Liver (tissue), 9 donors: ENCODE results near the gene ANKMY1. TPM values are rescaled to one million over a fixed set of nuclear protein-coding genes. Genes with fewer than 3 reads are reported as not detected.

ENCODE experiments used
- DNase-seq: peaks from one replicate; pipeline ENCODE4 v3.0.0-alpha.2; 2017; ENCODE audit warnings: low spot score
- H3K27ac ChIP-seq, 2 donors: one replicate each; pipeline ENCODE4 v1.7.0; 2013; ENCODE audit warnings: inconsistent platforms in 2 of 2, low read length in 2 of 2, control low read depth in 1 of 2, low read depth in 1 of 2, mild to moderate bottlenecking in 1 of 2
- H3K27me3 ChIP-seq, 4 donors: one replicate each; pipeline versions ENCODE4 v1.6.1 to v1.7.0; 2013; ENCODE audit warnings: low read length in 3 of 4, inconsistent platforms in 1 of 4, mild to moderate bottlenecking in 1 of 4, moderate library complexity in 1 of 4; ENCODE audit not compliant: control insufficient read depth in 4 of 4, insufficient read depth in 4 of 4
- H3K36me3 ChIP-seq, 4 donors: one replicate each; pipeline versions ENCODE4 v1.6.1 to v1.7.0; 2013; ENCODE audit warnings: low read length in 3 of 4, mild to moderate bottlenecking in 3 of 4, low read depth in 1 of 4, moderate library complexity in 1 of 4; ENCODE audit not compliant: control insufficient read depth in 4 of 4, insufficient read depth in 3 of 4
- H3K4me1 ChIP-seq, 4 donors: one replicate each; pipeline versions ENCODE4 v1.6.1 to v1.7.0; 2013; ENCODE audit warnings: low read length in 3 of 4, mild to moderate bottlenecking in 3 of 4, moderate library complexity in 1 of 4; ENCODE audit not compliant: control insufficient read depth in 4 of 4, insufficient read depth in 4 of 4
- H3K4me3 ChIP-seq, 3 donors: one replicate each; pipeline versions ENCODE4 v1.6.1 to v1.7.0; 2013; ENCODE audit warnings: low read length in 3 of 3, control low read depth in 1 of 3, low read depth in 1 of 3, mild to moderate bottlenecking in 1 of 3
- H3K9ac ChIP-seq, 2 donors: one replicate each; pipeline ENCODE4 v1.7.0; 2013; ENCODE audit warnings: low read length in 2 of 2, mild to moderate bottlenecking in 2 of 2, moderate library complexity in 2 of 2, control low read depth in 1 of 2, low read depth in 1 of 2
- H3K9me3 ChIP-seq, 4 donors: one replicate each; pipeline versions ENCODE4 v1.6.1 to v1.7.0; 2013; ENCODE audit warnings: low read length in 3 of 4; ENCODE audit not compliant: control insufficient read depth in 4 of 4
- ATF3 ChIP-seq: IDR thresholded peaks from 2 replicates; pipeline ENCODE4 v1.6.1; 2016; ENCODE audit warnings: antibody characterized with exemption
- EGR1 ChIP-seq, 2 donors: IDR thresholded peaks; 2 replicates each; pipeline ENCODE4 v1.6.1; 2016 to 2018; ENCODE audit warnings: antibody characterized with exemption in 2 of 2, low read depth in 2 of 2
- FOXA1 ChIP-seq: IDR thresholded peaks from 2 replicates; pipeline ENCODE4 v1.6.1; 2016; ENCODE audit warnings: antibody characterized with exemption
- FOXA2 ChIP-seq: IDR thresholded peaks from 2 replicates; pipeline ENCODE4 v1.6.1; 2016; ENCODE audit warnings: antibody characterized with exemption
- GABPA ChIP-seq, 2 donors: IDR thresholded peaks in 1 of 2; conservative IDR thresholded peaks in 1 of 2; 2 replicates each; pipeline ENCODE4 v1.6.1; 2016; ENCODE audit warnings: antibody characterized with exemption in 2 of 2, mild to moderate bottlenecking in 1 of 2, moderate library complexity in 1 of 2
- HNF4A ChIP-seq, 2 donors: conservative IDR thresholded peaks; 2 replicates each; pipeline ENCODE4 v1.6.1; 2016; ENCODE audit warnings: antibody characterized with exemption in 2 of 2, mild to moderate bottlenecking in 2 of 2
- HNF4G ChIP-seq: IDR thresholded peaks from 2 replicates; pipeline ENCODE4 v1.6.1; 2016; ENCODE audit warnings: antibody characterized with exemption
- JUND ChIP-seq, 2 donors: IDR thresholded peaks; 2 replicates each; pipeline ENCODE4 v1.6.1; 2016; ENCODE audit warnings: antibody characterized with exemption in 2 of 2
- MAX ChIP-seq: IDR thresholded peaks from 2 replicates; pipeline ENCODE4 v1.6.1; 2016; ENCODE audit warnings: antibody characterized with exemption
- NR2F2 ChIP-seq: IDR thresholded peaks from 2 replicates; pipeline ENCODE4 v1.6.1; 2016; ENCODE audit warnings: antibody characterized with exemption
- RAD21 ChIP-seq, 2 donors: IDR thresholded peaks; 2 replicates each; pipeline ENCODE4 v1.6.1; 2016; ENCODE audit warnings: antibody characterized with exemption in 2 of 2, mild to moderate bottlenecking in 2 of 2
- REST ChIP-seq: IDR thresholded peaks from 2 replicates; pipeline ENCODE4 v1.6.1; 2016; ENCODE audit warnings: antibody characterized with exemption, mild to moderate bottlenecking
- RXRA ChIP-seq, 2 donors: IDR thresholded peaks; 2 replicates each; pipeline ENCODE4 v1.6.1; 2017 to 2018; ENCODE audit warnings: antibody characterized with exemption in 2 of 2, mild to moderate bottlenecking in 1 of 2
- SP1 ChIP-seq: IDR thresholded peaks from 2 replicates; pipeline ENCODE4 v1.6.1; 2018; ENCODE audit warnings: antibody characterized with exemption, mild to moderate bottlenecking
- TAF1 ChIP-seq: conservative IDR thresholded peaks from 2 replicates; pipeline ENCODE4 v1.6.1; 2016; ENCODE audit warnings: antibody characterized with exemption, mild to moderate bottlenecking
- YY1 ChIP-seq: IDR thresholded peaks from 2 replicates; pipeline ENCODE4 v1.6.1; 2016; ENCODE audit warnings: antibody characterized with exemption, mild to moderate bottlenecking
- WGBS: extraction: QIAGEN DNeasy Blood & Tissue Kit; methylation state at CpG from one replicate; pipeline ENCODE4 v1.1.7; 2013; 5-methylcytosine and 5-hydroxymethylcytosine counted together
- polyA plus RNA-seq, 2 donors: library from polyadenylated mRNA; stranded (reverse) in 1 of 2; unstranded in 1 of 2; fragments of 200-250 nt in 1 of 2; fragments of >200 nt in 1 of 2; fragmentation: Nextera tagmentation in 1 of 2; extraction: Ambion mirVana in 1 of 2; gene quantifications; one replicate each; pipeline versions ENCODE4 v1.2.1 to v1.2.3, GENCODE V29; 2013 to 2015
- total RNA-seq, 2 donors: library from RNA; depleted of rRNA; stranded (reverse); fragments of >200 nt; gene quantifications; one replicate each; pipeline ENCODE4 v1.2.3, GENCODE V29; 2014
- TF ChIP-seq, protein P1 (sequence below): fragments of 150-350 bp; IDR thresholded peaks from 2 replicates; pipeline ENCODE4 v1.5.1; 2017; ENCODE audit warnings: improper control_type of control experiment, low read depth, low read length; ENCODE audit not compliant: missing input control
- TF ChIP-seq, protein P2 (sequence below): IDR thresholded peaks from 2 replicates; pipeline ENCODE4 v1.6.1; 2016; ENCODE audit warnings: antibody characterized with exemption
- donor health status: healthy.
- donor health status: healthy.
- donor health status: healthy.
- donor health status: healthy.
- donor health status: healthy.

ANKMY1 gene
- total and polyA plus RNA-seq, 4 donors, result 2.5 to 12.8 (median 4.2) TPM

GRCh38 chr2:240510513-240511210 is 47.1 kb downstream of the ANKMY1 start:
- TF ChIP-seq REST, result no peak
- TF ChIP-seq, protein P1, sequence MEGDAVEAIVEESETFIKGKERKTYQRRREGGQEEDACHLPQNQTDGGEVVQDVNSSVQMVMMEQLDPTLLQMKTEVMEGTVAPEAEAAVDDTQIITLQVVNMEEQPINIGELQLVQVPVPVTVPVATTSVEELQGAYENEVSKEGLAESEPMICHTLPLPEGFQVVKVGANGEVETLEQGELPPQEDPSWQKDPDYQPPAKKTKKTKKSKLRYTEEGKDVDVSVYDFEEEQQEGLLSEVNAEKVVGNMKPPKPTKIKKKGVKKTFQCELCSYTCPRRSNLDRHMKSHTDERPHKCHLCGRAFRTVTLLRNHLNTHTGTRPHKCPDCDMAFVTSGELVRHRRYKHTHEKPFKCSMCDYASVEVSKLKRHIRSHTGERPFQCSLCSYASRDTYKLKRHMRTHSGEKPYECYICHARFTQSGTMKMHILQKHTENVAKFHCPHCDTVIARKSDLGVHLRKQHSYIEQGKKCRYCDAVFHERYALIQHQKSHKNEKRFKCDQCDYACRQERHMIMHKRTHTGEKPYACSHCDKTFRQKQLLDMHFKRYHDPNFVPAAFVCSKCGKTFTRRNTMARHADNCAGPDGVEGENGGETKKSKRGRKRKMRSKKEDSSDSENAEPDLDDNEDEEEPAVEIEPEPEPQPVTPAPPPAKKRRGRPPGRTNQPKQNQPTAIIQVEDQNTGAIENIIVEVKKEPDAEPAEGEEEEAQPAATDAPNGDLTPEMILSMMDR, result no peak
- TF ChIP-seq FOXA2, result no peak
- no peak for TF ChIP-seq NR2F2
- TF ChIP-seq JUND (IDR thresholded peaks at IDR 0.05), result no peak
- TF ChIP-seq SP1, result no peak
- TF ChIP-seq EGR1 (IDR thresholded peaks at IDR 0.05; ENCODE audit: low read depth in 2 of 2), result no peak
- no peak for TF ChIP-seq RAD21 (IDR thresholded peaks at IDR 0.05)
- TF ChIP-seq GABPA (IDR thresholded peaks at IDR 0.05 in 1 of 2, conservative IDR thresholded peaks at IDR 0.05 in 1 of 2), result no peak
- no peak for TF ChIP-seq RXRA (IDR thresholded peaks at IDR 0.05)
- no peak for TF ChIP-seq HNF4G
- no peak for TF ChIP-seq FOXA1
- TF ChIP-seq TAF1, result no peak
- no peak for TF ChIP-seq YY1
- no peak for TF ChIP-seq ATF3
- no peak for TF ChIP-seq HNF4A (conservative IDR thresholded peaks at IDR 0.05)
- no peak for TF ChIP-seq MAX
- TF ChIP-seq, protein P2, sequence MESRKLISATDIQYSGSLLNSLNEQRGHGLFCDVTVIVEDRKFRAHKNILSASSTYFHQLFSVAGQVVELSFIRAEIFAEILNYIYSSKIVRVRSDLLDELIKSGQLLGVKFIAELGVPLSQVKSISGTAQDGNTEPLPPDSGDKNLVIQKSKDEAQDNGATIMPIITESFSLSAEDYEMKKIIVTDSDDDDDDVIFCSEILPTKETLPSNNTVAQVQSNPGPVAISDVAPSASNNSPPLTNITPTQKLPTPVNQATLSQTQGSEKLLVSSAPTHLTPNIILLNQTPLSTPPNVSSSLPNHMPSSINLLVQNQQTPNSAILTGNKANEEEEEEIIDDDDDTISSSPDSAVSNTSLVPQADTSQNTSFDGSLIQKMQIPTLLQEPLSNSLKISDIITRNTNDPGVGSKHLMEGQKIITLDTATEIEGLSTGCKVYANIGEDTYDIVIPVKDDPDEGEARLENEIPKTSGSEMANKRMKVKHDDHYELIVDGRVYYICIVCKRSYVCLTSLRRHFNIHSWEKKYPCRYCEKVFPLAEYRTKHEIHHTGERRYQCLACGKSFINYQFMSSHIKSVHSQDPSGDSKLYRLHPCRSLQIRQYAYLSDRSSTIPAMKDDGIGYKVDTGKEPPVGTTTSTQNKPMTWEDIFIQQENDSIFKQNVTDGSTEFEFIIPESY, result no peak
- DNase-seq, result no peak
- H3K9me3 ChIP-seq, result no peaks in the 10 kb centered on the region
- no peaks in the 10 kb centered on the region for H3K4me1 ChIP-seq
- no peak overlapping the region for H3K9ac ChIP-seq
- no peaks in the 10 kb centered on the region for H3K27me3 ChIP-seq
- 90% methylated on average over 12 of the region's 12 CpGs for WGBS
- no peak overlapping the region for H3K4me3 ChIP-seq
- peaks cover 0 to 12% (median 5%) of the 10 kb centered on the region in 4 donors for H3K36me3 ChIP-seq
- no peak overlapping the region for H3K27ac ChIP-seq
